Mesodermal cell (in vitro differentiated cells): ENCODE measurements around the gene CRY2.
"Not testable (repeated sequence)": the region's sequence is repeated elsewhere in the genome, so short reads cannot be mapped to it uniquely, and the experiment has no call there.

ENCODE experiments used
- H3K27ac ChIP-seq: 2 replicates; pipeline ENCODE4 v1.7.0; 2013; ENCODE audit warnings: mild to moderate bottlenecking, low read depth, low read length, moderate library complexity; ENCODE audit not compliant: severe bottlenecking
- H3K36me3 ChIP-seq: 2 replicates; pipeline ENCODE4 v1.7.1; 2013; ENCODE audit warnings: mild to moderate bottlenecking, low read length, moderate library complexity; ENCODE audit not compliant: control insufficient read depth, insufficient read depth
- H3K4me1 ChIP-seq: one replicate; pipeline ENCODE4 v1.7.1; 2013; ENCODE audit warnings: mild to moderate bottlenecking, low read length; ENCODE audit not compliant: insufficient read depth, control insufficient read depth, poor library complexity, severe bottlenecking
- H3K4me3 ChIP-seq: 2 replicates; pipeline ENCODE4 v1.7.0; 2013; ENCODE audit warnings: low read length, control low read depth, mild to moderate bottlenecking; ENCODE audit not compliant: insufficient read depth, poor library complexity, severe bottlenecking; ENCODE audit errors: extremely low read depth
- H3K9me3 ChIP-seq: 2 replicates; pipeline ENCODE4 v1.7.1; 2013; ENCODE audit warnings: mild to moderate bottlenecking, low read length, moderate library complexity; ENCODE audit not compliant: control insufficient read depth
- WGBS, 2 experiments: methylation state at CpG; one replicate each; pipeline ENCODE4 v1.1.5; 2013; ENCODE audit warnings: missing lambda C conversion rate in 2 of 2; ENCODE audit not compliant: insufficient coverage in 2 of 2; 5-methylcytosine and 5-hydroxymethylcytosine counted together

CRY2 gene

DNA sequence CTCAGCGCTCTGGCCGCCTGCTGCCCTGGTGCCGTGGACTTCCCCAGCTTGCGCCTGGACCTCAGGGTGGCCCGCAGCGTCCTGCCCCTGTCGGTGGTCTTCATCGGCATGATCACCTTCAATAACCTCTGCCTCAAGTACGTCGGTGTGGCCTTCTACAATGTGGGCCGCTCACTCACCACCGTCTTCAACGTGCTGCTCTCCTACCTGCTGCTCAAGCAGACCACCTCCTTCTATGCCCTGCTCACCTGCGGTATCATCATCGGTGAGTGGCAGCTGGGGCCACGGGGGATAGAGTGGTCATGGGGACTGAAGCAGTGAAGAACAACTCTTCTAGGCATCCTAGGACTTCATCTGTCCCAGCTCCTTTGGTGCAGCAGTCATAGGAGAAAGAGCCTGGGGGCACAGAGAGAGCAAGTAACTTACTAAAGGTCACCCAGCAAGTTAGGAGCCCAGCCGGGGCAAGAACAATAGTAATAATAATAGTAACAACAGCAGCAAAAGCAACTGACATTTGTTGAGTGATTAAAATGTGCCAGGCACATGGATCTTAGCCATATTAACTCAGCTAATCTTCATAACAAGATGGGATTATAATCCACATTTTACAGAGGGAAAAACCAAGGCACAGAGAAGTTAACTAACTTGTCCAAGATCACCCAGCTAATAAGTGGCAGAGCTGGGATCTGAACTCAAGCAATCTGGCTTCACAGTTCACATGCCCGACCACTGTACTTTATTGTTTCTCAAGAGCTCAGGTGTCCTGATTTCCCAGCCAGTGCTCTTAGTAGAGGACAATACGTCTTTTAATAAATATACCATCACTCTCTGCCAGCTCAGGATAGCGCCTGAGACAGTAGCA is 41.0 kb upstream of the CRY2 start:
- peaks cover 8% of the 10 kb centered on the region for H3K4me1 ChIP-seq
- peak overlapping the region; percentile 74 for H3K4me3 ChIP-seq
- H3K9me3 ChIP-seq = no peaks in the 10 kb centered on the region
- peaks cover 27% of the 10 kb centered on the region for H3K36me3 ChIP-seq
- H3K27ac ChIP-seq = no peak overlapping the region
- WGBS, 2 experiments = 88 to 90% methylated on average over 15 of the region's 20 CpGs

DNA sequence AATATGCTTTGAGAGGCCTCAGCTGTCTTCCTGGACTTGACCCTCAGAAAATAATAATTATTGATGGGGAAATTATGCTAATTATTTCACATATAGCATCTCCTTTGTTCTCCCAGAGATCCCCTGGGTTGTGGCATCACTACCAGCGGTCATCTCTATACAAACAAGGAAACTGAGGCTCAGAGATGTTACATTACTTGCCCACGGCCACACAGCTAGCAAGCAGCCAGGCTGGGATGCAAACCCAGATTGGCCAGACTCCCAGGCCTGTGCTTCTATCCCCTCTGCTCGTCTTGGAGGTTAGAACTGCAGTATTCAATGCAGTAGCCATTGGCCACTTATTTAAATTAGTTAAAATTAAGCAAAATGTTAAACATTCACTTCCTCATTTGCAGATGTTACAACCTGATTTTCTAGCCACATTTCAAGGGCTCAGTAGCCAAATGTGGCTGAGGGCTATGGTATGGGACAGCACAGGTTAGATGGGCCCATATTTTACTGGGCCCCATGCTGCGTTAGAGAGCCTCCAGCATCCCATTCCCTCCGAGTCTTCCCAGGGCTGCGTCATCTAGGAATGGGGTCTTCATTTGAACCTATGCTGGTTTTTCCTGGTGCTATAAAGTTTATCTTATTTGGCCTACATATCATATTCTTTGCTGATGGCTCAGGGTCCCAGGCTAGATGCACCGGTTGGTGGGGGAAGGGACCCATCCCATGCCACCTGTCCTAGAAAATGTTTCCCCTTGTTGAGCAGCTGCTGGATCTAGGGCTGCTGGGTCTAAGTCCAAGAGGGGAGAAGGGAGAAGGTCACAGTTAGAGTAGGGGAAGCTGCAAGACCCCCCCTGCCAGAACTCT is 40.1 kb upstream of the CRY2 start:
- 83 to 87% methylated on average over 3 to 5 of the region's 7 CpGs for WGBS, 2 experiments
- peaks cover 34% of the 10 kb centered on the region for H3K36me3 ChIP-seq
- H3K27ac ChIP-seq = no peak overlapping the region
- no peak overlapping the region for H3K4me3 ChIP-seq
- H3K9me3 ChIP-seq = no peaks in the 10 kb centered on the region
- peaks cover 8% of the 10 kb centered on the region for H3K4me1 ChIP-seq

- H3K4me3 ChIP-seq = no peak overlapping the region
- H3K27ac ChIP-seq = no peak overlapping the region
- peaks cover 8% of the 10 kb centered on the region for H3K4me1 ChIP-seq
- H3K9me3 ChIP-seq = no peaks in the 10 kb centered on the region
- 88 to 95% methylated on average over 3 to 4 of the region's 4 CpGs for WGBS, 2 experiments
- peaks cover 39% of the 10 kb centered on the region for H3K36me3 ChIP-seq
These were observed 39.5 kb upstream of the CRY2 start for GRCh38 chr11:45807792-45808238.

- 98% methylated on average over 5 to 6 of the region's 6 CpGs for WGBS, 2 experiments
- not testable (repeated sequence) for H3K4me1 ChIP-seq, H3K9me3 ChIP-seq, H3K27ac ChIP-seq, H3K4me3 ChIP-seq
- peaks cover 40% of the 10 kb centered on the region for H3K36me3 ChIP-seq
These were observed 38.8 kb upstream of the CRY2 start for GRCh38 chr11:45808427-45808826.

DNA sequence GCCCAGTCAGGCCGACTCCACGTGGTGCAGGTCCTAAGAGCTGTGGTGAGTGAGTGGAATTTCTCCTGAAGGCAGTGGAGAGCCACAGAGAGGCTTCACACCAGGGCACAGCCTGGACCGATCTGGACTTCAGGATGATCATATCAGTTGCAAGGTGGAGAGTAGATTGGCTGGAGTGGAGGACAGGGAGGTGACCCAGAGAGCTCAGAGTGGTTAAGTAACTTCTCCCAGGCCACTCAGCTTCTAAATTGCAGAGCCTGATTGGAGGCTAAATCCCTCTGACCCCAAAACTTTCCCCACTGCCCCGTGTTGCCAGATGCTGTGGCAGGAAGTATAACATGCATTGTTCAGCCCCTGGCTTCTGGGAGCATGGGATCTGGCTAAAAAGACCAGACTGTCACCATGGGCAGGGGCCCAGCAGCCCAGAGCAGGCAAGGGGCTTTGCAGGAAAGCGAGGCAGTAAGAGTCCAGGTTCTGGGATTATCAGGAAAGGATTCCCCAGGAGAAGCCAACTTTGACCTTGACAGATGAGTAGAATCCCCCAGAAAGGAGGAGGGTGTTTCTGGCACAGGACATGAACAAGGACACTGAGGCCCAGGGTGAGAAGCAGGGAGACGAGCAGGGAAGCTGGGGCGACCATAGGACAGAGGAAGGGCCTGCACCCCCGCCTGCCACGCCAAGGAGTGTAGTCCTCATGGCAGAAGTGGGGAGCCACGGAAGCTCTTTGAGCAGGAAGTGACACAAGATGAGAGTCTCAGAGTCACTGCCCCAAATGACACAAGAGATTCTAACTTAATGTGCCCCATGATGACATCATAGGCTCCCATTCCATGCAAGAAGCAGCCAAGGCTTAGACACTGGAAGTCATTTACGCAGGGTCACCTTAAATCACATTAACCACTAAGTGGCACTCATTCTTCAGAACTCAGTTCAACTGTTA is 37.5 kb upstream of the CRY2 start:
- 94 to 96% methylated on average over 8 to 10 of the region's 11 CpGs for WGBS, 2 experiments
- no peak overlapping the region for H3K27ac ChIP-seq
- H3K4me3 ChIP-seq = no peak overlapping the region

DNA sequence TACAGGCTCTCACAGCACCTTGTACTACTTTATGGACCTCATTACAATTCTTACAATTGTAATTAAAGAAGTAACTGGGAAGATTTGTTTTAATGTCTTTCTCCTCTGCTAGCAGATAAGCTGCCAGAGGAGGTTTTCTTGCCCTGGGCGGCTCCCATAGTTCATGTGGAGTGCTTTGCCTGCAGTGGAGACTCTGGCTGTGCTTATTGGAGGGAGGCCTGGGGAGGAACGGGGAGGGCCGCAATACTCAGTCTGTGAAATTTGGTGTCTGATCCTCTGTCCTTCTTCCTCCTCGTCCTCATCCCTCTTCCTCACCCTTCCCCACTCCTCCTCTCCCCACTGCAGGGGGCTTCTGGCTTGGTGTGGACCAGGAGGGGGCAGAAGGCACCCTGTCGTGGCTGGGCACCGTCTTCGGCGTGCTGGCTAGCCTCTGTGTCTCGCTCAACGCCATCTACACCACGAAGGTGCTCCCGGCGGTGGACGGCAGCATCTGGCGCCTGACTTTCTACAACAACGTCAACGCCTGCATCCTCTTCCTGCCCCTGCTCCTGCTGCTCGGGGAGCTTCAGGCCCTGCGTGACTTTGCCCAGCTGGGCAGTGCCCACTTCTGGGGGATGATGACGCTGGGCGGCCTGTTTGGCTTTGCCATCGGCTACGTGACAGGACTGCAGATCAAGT is 36.7 kb upstream of the CRY2 start:
- no peak overlapping the region for H3K4me3 ChIP-seq
- WGBS, 2 experiments = 95 to 96% methylated on average over 14 to 20 of the region's 23 CpGs
- no peak overlapping the region for H3K27ac ChIP-seq
- peaks cover 11% of the 10 kb centered on the region for H3K4me1 ChIP-seq
- peaks cover 40% of the 10 kb centered on the region for H3K36me3 ChIP-seq
- no peaks in the 10 kb centered on the region for H3K9me3 ChIP-seq

More for the DNA sequence above, 37.5 kb upstream of the CRY2 start:
- H3K4me1 ChIP-seq = peaks cover 9% of the 10 kb centered on the region
- no peaks in the 10 kb centered on the region for H3K9me3 ChIP-seq
- H3K36me3 ChIP-seq = peaks cover 40% of the 10 kb centered on the region

DNA sequence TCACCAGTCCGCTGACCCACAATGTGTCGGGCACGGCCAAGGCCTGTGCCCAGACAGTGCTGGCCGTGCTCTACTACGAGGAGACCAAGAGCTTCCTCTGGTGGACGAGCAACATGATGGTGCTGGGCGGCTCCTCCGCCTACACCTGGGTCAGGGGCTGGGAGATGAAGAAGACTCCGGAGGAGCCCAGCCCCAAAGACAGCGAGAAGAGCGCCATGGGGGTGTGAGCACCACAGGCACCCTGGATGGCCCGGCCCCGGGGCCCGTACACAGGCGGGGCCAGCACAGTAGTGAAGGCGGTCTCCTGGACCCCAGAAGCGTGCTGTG is 36.2 kb upstream of the CRY2 start:
- WGBS, 2 experiments = 91 to 94% methylated on average over 9 to 16 of the region's 17 CpGs
- no peaks in the 10 kb centered on the region for H3K9me3 ChIP-seq
- no peak overlapping the region for H3K4me3 ChIP-seq
- no peak overlapping the region for H3K27ac ChIP-seq
- peaks cover 40% of the 10 kb centered on the region for H3K36me3 ChIP-seq
- peaks cover 8% of the 10 kb centered on the region for H3K4me1 ChIP-seq

DNA sequence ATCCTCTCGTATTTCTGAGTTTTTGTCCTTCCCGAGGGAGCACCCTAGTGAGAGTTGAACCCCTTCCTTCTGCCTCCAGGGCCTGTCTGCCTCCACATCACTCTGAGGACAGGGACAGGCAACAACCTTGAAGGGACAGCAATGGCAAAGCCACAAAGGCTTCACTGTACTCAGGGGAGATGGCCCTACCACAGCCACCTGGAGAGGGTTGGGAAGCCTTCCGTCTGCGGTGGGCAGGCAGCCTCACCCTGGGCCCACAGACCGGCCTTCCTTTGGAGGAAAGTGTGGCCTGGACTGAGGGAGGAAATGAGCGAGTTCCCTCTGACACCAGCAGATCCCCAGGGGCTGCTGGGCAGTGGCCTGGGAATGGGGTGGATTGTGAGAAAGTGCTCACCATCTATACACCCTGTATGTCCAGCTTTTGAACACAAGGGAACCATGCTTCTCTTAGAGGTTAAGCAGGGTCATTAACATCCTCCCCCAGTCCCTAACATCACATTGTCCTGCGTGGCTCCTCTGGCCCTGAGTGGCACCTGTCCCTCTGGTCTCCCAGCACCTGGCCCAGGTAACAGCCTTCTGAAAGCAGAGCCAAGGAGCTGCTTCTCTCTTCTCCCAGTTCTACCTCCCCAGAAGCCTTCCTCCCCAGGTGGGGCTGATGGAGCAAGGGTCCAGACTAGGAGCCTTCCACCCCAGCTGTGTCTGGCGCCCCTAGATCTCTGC is 35.5 kb upstream of the CRY2 start:
- no peak overlapping the region for H3K4me3 ChIP-seq
- 94 to 95% methylated on average over 7 to 8 of the region's 8 CpGs for WGBS, 2 experiments
- H3K9me3 ChIP-seq = no peaks in the 10 kb centered on the region
- H3K27ac ChIP-seq = no peak overlapping the region
- H3K36me3 ChIP-seq = peaks cover 40% of the 10 kb centered on the region
- peaks cover 3% of the 10 kb centered on the region for H3K4me1 ChIP-seq

DNA sequence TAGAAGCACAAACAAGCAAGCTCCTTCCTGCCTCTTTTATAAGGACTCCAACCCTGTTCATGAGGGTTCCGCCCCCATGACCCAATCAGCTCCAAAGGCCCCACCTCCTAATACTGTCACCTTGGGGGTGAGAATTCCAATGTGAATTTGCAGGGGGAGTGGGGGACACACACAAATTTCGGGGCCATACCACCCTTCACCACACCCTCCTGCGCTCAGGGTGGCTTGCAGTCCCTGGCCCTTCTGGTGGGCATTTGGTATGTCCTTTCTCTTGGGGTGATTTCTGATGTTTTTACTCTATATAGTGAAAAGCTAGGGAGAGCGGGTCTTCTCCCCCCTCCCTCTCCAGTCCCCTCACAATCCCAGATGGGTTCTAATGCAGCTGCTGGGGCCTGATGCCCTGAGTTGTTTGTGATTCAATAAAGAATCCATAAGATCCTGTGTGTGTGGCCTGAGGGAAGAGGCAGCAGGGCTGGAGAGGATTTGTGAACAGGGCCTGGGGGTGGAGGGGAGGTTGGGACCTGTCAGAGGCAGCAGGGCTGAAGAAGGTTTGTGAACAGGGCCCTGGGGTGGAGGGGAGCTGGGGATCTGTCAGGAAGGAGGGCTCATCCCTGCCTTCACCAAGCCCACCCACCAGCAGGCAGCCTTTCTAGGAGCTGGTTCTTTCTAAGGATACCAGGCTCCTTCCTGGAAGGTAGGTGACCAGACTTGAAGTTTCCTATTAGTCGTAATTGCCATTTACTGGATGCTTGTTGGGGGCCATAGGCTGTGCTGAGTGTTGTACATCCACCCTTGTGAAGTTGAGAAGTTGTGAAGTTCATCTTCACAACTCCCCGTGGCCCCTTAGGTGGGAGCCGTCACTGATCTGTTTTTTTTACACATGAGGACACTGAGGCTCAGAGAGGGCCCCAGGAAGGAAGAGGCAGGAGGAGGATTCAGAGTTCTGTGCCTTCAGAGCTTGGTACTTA is 34.4 kb upstream of the CRY2 start:
- Histone ChIP-seq H3K9me3 (no peaks in the 10 kb centered on the region), H3K36me3 (peaks cover 35% of the 10 kb centered on the region), H3K4me3 (no peak overlapping the region), H3K4me1 (peaks cover 3% of the 10 kb centered on the region), H3K27ac (no peak overlapping the region)
- 77 to 93% methylated on average over 2 to 3 of the region's 7 CpGs for whole genome bisulfite sequencing, 2 experiments
